IMR-90 (cell line): Measurements from ENCODE around the gene GFAP. TPM values are rescaled to one million over a fixed set of nuclear protein-coding genes. Genes with fewer than 3 reads are reported as not detected.

Experiments used
- ATAC-seq: fragments of 200-7000 bp; cut with Tn5 transposase; 2 replicates; pipeline ENCODE4 v1.9.1; 2020; ENCODE audit warnings: low read depth, mild to moderate bottlenecking, moderate library complexity
- BruUV-seq: library from RNA; stranded (reverse); fragments of 400-500 nt; replicated peaks from 2 replicates; lab custom pipeline; 2021; lab: Mats Ljungman, UMichigan
- CTCF ChIA-PET: fragments of 300-600 bp; formaldehyde crosslinking; extraction: SDS; loops from one replicate; lab custom pipeline; 2021; ENCODE audit warnings: antibody characterized with exemption; lab: Yijun Ruan, JAX
- POLR2A ChIA-PET: fragments of 300-600 bp; sonication (Branson Sonifier 250); formaldehyde crosslinking; loops from one replicate; lab custom pipeline; 2022; ENCODE audit warnings: antibody characterized with exemption; ENCODE audit not compliant: unreplicated experiment; lab: Charles Lee
- DNase-seq: peaks from one replicate; pipeline ENCODE4 v3.0.0; 2013
- H2AFZ ChIP-seq: replicated peaks from 2 replicates; pipeline ENCODE3; 2013; ENCODE audit warnings: low read length, mild to moderate bottlenecking; ENCODE audit not compliant: poor library complexity
- H2AK5ac ChIP-seq: 2 replicates; pipeline ENCODE4 v1.6.1; 2013; ENCODE audit warnings: low read depth, low read length, inconsistent platforms
- H2AK9ac ChIP-seq: replicated peaks from 2 replicates; pipeline ENCODE3; 2013; ENCODE audit warnings: mild to moderate bottlenecking, low read depth, low read length, moderate library complexity; ENCODE audit not compliant: poor library complexity
- H2BK120ac ChIP-seq: 2 replicates; pipeline ENCODE4 v1.6.1; 2013; ENCODE audit warnings: low read depth, low read length, inconsistent platforms
- H2BK15ac ChIP-seq: 3 replicates; pipeline ENCODE4 v1.6.1; 2013; ENCODE audit warnings: low read depth, low read length, inconsistent platforms
- H2BK20ac ChIP-seq: 2 replicates; pipeline ENCODE4 v1.6.1; 2013; ENCODE audit warnings: low read depth, mild to moderate bottlenecking, inconsistent platforms, low read length, moderate library complexity
- H2BK5ac ChIP-seq: 2 replicates; pipeline ENCODE4 v1.6.1; 2013; ENCODE audit warnings: mild to moderate bottlenecking, low read depth, low read length, inconsistent platforms; ENCODE audit not compliant: poor library complexity, severe bottlenecking
- H3K14ac ChIP-seq: replicated peaks from 2 replicates; pipeline ENCODE4 v1.6.1; 2013; ENCODE audit warnings: low read depth, low read length, inconsistent platforms
- H3K18ac ChIP-seq: 2 replicates; pipeline ENCODE4 v1.6.1; 2013; ENCODE audit warnings: low read depth, low read length, control low read depth
- H3K23ac ChIP-seq: 2 replicates; pipeline ENCODE4 v1.6.1; 2013; ENCODE audit warnings: low read depth, low read length, inconsistent platforms
- H3K27ac ChIP-seq: 2 replicates; pipeline ENCODE4 v1.5.1; 2013; ENCODE audit warnings: mild to moderate bottlenecking, control low read depth, low read length; ENCODE audit not compliant: insufficient read depth
- H3K27me3 ChIP-seq: 2 replicates; pipeline ENCODE4 v1.6.1; 2013; ENCODE audit warnings: low read length; ENCODE audit not compliant: control insufficient read depth, insufficient read depth
- H3K36me3 ChIP-seq: 2 replicates; pipeline ENCODE4 v1.6.1; 2013; ENCODE audit warnings: low read length, mixed read lengths; ENCODE audit not compliant: control insufficient read depth, insufficient read depth
- H3K4ac ChIP-seq: 2 replicates; pipeline ENCODE4 v1.6.1; 2013; ENCODE audit warnings: low read depth, low read length, inconsistent platforms
- H3K4me1 ChIP-seq: 2 replicates; pipeline ENCODE4 v1.6.1; 2013; ENCODE audit warnings: low read length, mixed read lengths; ENCODE audit not compliant: control insufficient read depth, insufficient read depth
- H3K4me2 ChIP-seq: 2 replicates; pipeline ENCODE4 v1.6.1; 2013; ENCODE audit warnings: low read depth, mild to moderate bottlenecking, control low read depth, low read length, moderate library complexity
- H3K4me3 ChIP-seq: 2 replicates; pipeline ENCODE4 v1.5.1; 2013; ENCODE audit warnings: low read depth, mild to moderate bottlenecking, control low read depth, low read length, moderate library complexity; ENCODE audit not compliant: insufficient read depth
- H3K56ac ChIP-seq: 2 replicates; pipeline ENCODE4 v1.6.1; 2013; ENCODE audit warnings: low read length, inconsistent platforms; ENCODE audit not compliant: insufficient read depth; ENCODE audit errors: extremely low read depth
- H3K79me1 ChIP-seq, 2 experiments: 2 replicates each; pipeline ENCODE4 v1.6.1; 2013; ENCODE audit warnings: low read length in 2 of 2, inconsistent platforms in 1 of 2, low read depth in 1 of 2
- H3K9ac ChIP-seq: 2 replicates; pipeline ENCODE4 v1.6.1; 2013; ENCODE audit warnings: low read depth, low read length, control low read depth
- H3K9me1 ChIP-seq: 2 replicates; pipeline ENCODE4 v1.6.1; 2013; ENCODE audit warnings: low read length, inconsistent platforms; ENCODE audit not compliant: insufficient read depth
- H3K9me3 ChIP-seq: 2 replicates; pipeline ENCODE4 v1.6.1; 2013; ENCODE audit warnings: low read length; ENCODE audit not compliant: control insufficient read depth, insufficient read depth
- H4K20me1 ChIP-seq: 2 replicates; pipeline ENCODE4 v1.6.1; 2013; ENCODE audit warnings: low read length, inconsistent platforms; ENCODE audit not compliant: insufficient read depth
- H4K5ac ChIP-seq: 2 replicates; pipeline ENCODE4 v1.6.1; 2013; ENCODE audit warnings: mild to moderate bottlenecking, low read depth, low read length, control low read depth
- H4K8ac ChIP-seq, 2 experiments: 2 replicates each; pipeline ENCODE4 v1.6.1; 2013; ENCODE audit warnings: low read depth in 2 of 2, low read length in 2 of 2, control low read depth in 1 of 2, inconsistent platforms in 1 of 2
- H4K91ac ChIP-seq: 2 replicates; pipeline ENCODE4 v1.6.1; 2013; ENCODE audit warnings: low read depth, low read length, inconsistent platforms; ENCODE audit not compliant: insufficient read depth
- BHLHE40 ChIP-seq: fragments of 150-350 bp; IDR thresholded peaks from 2 replicates; pipeline ENCODE4 v1.6.1; 2016; ENCODE audit warnings: mild to moderate bottlenecking, low read depth, low read length
- CEBPB ChIP-seq: IDR thresholded peaks from 2 replicates; pipeline ENCODE4 v1.6.1; 2012; ENCODE audit warnings: low read depth, low read length, improper control_type of control experiment
- CHD1 ChIP-seq: IDR thresholded peaks from 2 replicates; pipeline ENCODE4 v1.6.1; 2012; ENCODE audit warnings: low read depth, low read length, improper control_type of control experiment
- CTCF ChIP-seq: conservative IDR thresholded peaks from 2 replicates; pipeline ENCODE4 v1.5.1; 2012; ENCODE audit warnings: mild to moderate bottlenecking, low read depth, low read length, improper control_type of control experiment
- FOS ChIP-seq: fragments of 150-350 bp; IDR thresholded peaks from 2 replicates; pipeline ENCODE4 v1.6.1; 2016; ENCODE audit warnings: low read depth, low read length
- MAFK ChIP-seq: IDR thresholded peaks from 2 replicates; pipeline ENCODE4 v1.6.1; 2012; ENCODE audit warnings: low read depth, low read length, improper control_type of control experiment
- MAZ ChIP-seq: IDR thresholded peaks from 2 replicates; pipeline ENCODE4 v1.6.1; 2012; ENCODE audit warnings: low read depth, mild to moderate bottlenecking, low read length, improper control_type of control experiment, moderate library complexity, borderline replicate concordance
- MXI1 ChIP-seq: IDR thresholded peaks from 2 replicates; pipeline ENCODE4 v1.6.1; 2012; ENCODE audit warnings: low read depth, mild to moderate bottlenecking, low read length, moderate library complexity, borderline replicate concordance
- POLR2A ChIP-seq: IDR thresholded peaks from 2 replicates; pipeline ENCODE4 v1.6.1; 2012; ENCODE audit warnings: mild to moderate bottlenecking, low read depth, low read length
- RAD21 ChIP-seq: IDR thresholded peaks from 2 replicates; pipeline ENCODE4 v1.6.1; 2012; ENCODE audit warnings: low read length, improper control_type of control experiment
- RFX5 ChIP-seq: IDR thresholded peaks from 2 replicates; pipeline ENCODE4 v1.8.0; 2012; ENCODE audit warnings: low read depth, mild to moderate bottlenecking, low read length, moderate library complexity
- SMC3 ChIP-seq: fragments of 150-350 bp; IDR thresholded peaks from 2 replicates; pipeline ENCODE4 v1.6.1; 2016; ENCODE audit warnings: low read depth, mild to moderate bottlenecking, antibody characterized with exemption, low read length, moderate library complexity
- WGBS, 2 experiments: methylation state at CpG; one replicate each; pipeline versions ENCODE4 v1.1.5 to v1.1.7; 2013; ENCODE audit warnings: missing lambda C conversion rate in 2 of 2; ENCODE audit not compliant: insufficient read length in 1 of 2; ENCODE audit errors: extremely low coverage in 2 of 2; 5-methylcytosine and 5-hydroxymethylcytosine counted together
- dilution Hi-C: fragments of 300-500 bp; cut with HindIII; formaldehyde crosslinking; loops from one replicate; pipeline ENCODE4 v1.14.3; 2018; ENCODE audit warnings: low sequenced_read_pairs; ENCODE audit not compliant: unreplicated experiment
- in situ Hi-C: fragments of 300-500 bp; cut with MboI; formaldehyde crosslinking; loops from 3 replicates; pipeline ENCODE4 v1.14.3; 2019; ENCODE audit warnings: low sequenced_read_pairs, inconsistent platforms, mixed read lengths
- intact Hi-C: fragments of 100-400 bp; cut with micrococcal nuclease; formaldehyde crosslinking; loops from 2 replicates; pipeline ENCODE4 v1.10.0; 2022
- polyA plus RNA-seq, 3 experiments: library from polyadenylated mRNA; depleted of rRNA; stranded (reverse); fragments of >200 nt; gene quantifications; 2 replicates each; pipeline ENCODE4 v1.2.3, GENCODE V29; 2012; ENCODE audit warnings: low replicate concordance in 1 of 3
- total RNA-seq: library from RNA; depleted of rRNA; stranded (reverse); fragments of >200 nt; gene quantifications from 2 replicates; pipeline ENCODE4 v1.2.3, GENCODE V29; 2012
- TF ChIP-seq, protein P1 (sequence below): fragments of 150-350 bp; IDR thresholded peaks from 2 replicates; pipeline ENCODE4 v1.6.1; 2017; ENCODE audit warnings: mild to moderate bottlenecking, antibody characterized with exemption, low read length, low read depth
- TF ChIP-seq, protein P2 (sequence below): fragments of 150-350 bp; IDR thresholded peaks from 2 replicates; pipeline ENCODE4 v1.6.1; 2016; ENCODE audit warnings: low read depth, mild to moderate bottlenecking, low read length, moderate library complexity, borderline replicate concordance

Gene GFAP
- total and polyA plus RNA-seq, 2 of the 4 experiments (the other 2 are of a cell fraction): 0.18 to 0.19 TPM

GRCh38 chr17:44947461-44948314 is 32.4 kb upstream of the GFAP start, which contains the start of gene KIF18B:
Gene KIF18B (minus strand): TSS chr17:44947773. CDS start chr17:44936344, 11,429 bp downstream.
- peak within 1 kb of the TSS; percentile 96 for H2AK5ac ChIP-seq
- peak within 1 kb of the TSS; percentile 84 for H3K27ac ChIP-seq
- ChIA-PET CTCF (no interaction called here), POLR2A (no interaction called here)
- H4K91ac ChIP-seq: peak within 1 kb of the TSS; percentile 90
- H2AK9ac ChIP-seq: peak within 1 kb of the TSS; percentile 98
- TSS peak; percentile 72 for BruUV-seq
- no peaks in the 10 kb centered on the region; the same call in 1 of the 2 replicates for H3K9me1 ChIP-seq
- peaks cover 3% of the 10 kb centered on the region; the same call in 1 of the 2 replicates for H4K20me1 ChIP-seq
- no peaks in the 10 kb centered on the region for H3K9me3 ChIP-seq
- intact Hi-C loops (no loop called here), in situ Hi-C loops (no loop called here), dilution Hi-C loops (no loop called here)
- H2BK20ac ChIP-seq: peak within 1 kb of the TSS; percentile 64; the same call in 1 of the 2 replicates
- peak within 1 kb of the TSS; percentile 98 for H3K4me2 ChIP-seq
- peak within 1 kb of the TSS; percentile 57 for H2BK120ac ChIP-seq
- H3K36me3 ChIP-seq: no peaks in the 10 kb centered on the region
- peak within 1 kb of the TSS; percentile 90 for H3K4ac ChIP-seq
- peak within 1 kb of the TSS; percentile 82 for H2BK5ac ChIP-seq
- peak; percentile 95 for DNase-seq
- H4K5ac ChIP-seq: peak within 1 kb of the TSS; percentile 92
- peak within 1 kb of the TSS; percentile 98 to 99 for H4K8ac ChIP-seq
- peak within 1 kb of the TSS; percentile 93 for H2AFZ ChIP-seq
- peak within 1 kb of the TSS; percentile 66 for H3K18ac ChIP-seq
- ATAC-seq: peak; percentile 97
- H3K27me3 ChIP-seq: no peaks in the 10 kb centered on the region
- peaks cover 7 to 24% of the 10 kb centered on the region in 2 experiments; a peak in 3 of 4 replicates for H3K79me1 ChIP-seq
- 13% methylated on average over 16 of the region's 62 CpGs; no CpG with 5 or more reads in 1 of the 2 experiments for WGBS, 2 experiments
- peaks cover 4% of the 10 kb centered on the region; the same call in 1 of the 2 replicates for H3K4me1 ChIP-seq
- H3K9ac ChIP-seq: peak within 1 kb of the TSS; percentile 86
- peak within 1 kb of the TSS; percentile 90 for H3K56ac ChIP-seq
- peak within 1 kb of the TSS; percentile 96 for H3K23ac ChIP-seq
- H3K14ac ChIP-seq: peak within 1 kb of the TSS; percentile 96
- H2BK15ac ChIP-seq: peak within 1 kb of the TSS; percentile 57; the same call in 1 of the 3 replicates
- H3K4me3 ChIP-seq: peak within 1 kb of the TSS; percentile 60
- peak; percentile 37; the same call in 1 of the 2 replicates for TF ChIP-seq FOS
- peak; percentile 86 for TF ChIP-seq CEBPB
- TF ChIP-seq CTCF: no peak
- peak; percentile 95 for TF ChIP-seq MXI1
- no peak for TF ChIP-seq MAFK
- TF ChIP-seq MAZ: no peak
- TF ChIP-seq BHLHE40: no peak
- no peak for TF ChIP-seq RFX5
- no peak for TF ChIP-seq SMC3
- no peak for TF ChIP-seq CHD1
- TF ChIP-seq, protein P1, sequence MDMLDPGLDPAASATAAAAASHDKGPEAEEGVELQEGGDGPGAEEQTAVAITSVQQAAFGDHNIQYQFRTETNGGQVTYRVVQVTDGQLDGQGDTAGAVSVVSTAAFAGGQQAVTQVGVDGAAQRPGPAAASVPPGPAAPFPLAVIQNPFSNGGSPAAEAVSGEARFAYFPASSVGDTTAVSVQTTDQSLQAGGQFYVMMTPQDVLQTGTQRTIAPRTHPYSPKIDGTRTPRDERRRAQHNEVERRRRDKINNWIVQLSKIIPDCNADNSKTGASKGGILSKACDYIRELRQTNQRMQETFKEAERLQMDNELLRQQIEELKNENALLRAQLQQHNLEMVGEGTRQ: no peak
- TF ChIP-seq, protein P2, sequence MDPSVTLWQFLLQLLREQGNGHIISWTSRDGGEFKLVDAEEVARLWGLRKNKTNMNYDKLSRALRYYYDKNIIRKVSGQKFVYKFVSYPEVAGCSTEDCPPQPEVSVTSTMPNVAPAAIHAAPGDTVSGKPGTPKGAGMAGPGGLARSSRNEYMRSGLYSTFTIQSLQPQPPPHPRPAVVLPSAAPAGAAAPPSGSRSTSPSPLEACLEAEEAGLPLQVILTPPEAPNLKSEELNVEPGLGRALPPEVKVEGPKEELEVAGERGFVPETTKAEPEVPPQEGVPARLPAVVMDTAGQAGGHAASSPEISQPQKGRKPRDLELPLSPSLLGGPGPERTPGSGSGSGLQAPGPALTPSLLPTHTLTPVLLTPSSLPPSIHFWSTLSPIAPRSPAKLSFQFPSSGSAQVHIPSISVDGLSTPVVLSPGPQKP: no peak
- no peak for TF ChIP-seq RAD21
- TF ChIP-seq POLR2A: peak; percentile 74; the same call in 1 of the 2 replicates
